ENCODE measurements around the gene TGFB1I1. TPM values are rescaled to one million over a fixed set of nuclear protein-coding genes. Genes with fewer than 3 reads are reported as not detected.
"Not testable (repeated sequence)": the region's sequence is repeated elsewhere in the genome, so short reads cannot be mapped to it uniquely, and the experiment has no call there.

Gene TGFB1I1
- total RNA-seq, 1 donor from 2014 or later, result 20.2 TPM

- no peak for DNase-seq
Measured at GRCh38 chr16:31517800-31518402, 45.9 kb downstream of the TGFB1I1 start.

DNA sequence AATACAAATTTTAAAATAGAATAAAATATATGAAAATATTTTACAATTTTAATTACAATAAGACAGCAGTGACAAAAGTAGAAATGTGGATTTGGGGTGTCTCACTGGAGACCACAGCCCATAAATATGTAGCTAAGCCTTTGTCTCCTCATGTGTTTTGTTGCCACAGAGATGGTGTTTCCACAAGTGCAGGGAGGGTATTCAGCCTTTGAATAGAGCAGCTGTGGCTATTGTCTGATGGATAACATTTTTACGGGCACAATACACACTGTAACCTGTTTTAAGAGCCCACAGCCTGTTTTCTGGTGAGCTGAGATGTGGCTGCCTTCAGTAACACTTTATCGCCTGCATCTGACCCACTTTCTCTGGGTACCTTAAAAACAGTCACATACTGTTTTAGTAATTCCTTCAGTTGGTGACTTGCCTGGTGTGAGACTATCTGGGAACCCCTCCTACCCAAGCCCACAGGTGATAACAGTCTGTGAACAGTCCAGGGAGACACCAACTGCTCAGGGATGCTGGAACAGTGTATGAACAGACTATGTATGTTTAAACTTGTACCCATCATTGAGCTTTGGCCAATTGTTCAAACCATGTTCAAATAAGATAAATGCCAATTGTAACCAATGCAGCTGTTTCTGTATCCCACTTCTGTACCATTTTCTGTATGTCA, 47.9 kb downstream of the TGFB1I1 start:
- DNase-seq, result no peak

GRCh38 chr16:31521368-31521767, 49.4 kb downstream of the TGFB1I1 start:
- DNase-seq, result no peak

DNA sequence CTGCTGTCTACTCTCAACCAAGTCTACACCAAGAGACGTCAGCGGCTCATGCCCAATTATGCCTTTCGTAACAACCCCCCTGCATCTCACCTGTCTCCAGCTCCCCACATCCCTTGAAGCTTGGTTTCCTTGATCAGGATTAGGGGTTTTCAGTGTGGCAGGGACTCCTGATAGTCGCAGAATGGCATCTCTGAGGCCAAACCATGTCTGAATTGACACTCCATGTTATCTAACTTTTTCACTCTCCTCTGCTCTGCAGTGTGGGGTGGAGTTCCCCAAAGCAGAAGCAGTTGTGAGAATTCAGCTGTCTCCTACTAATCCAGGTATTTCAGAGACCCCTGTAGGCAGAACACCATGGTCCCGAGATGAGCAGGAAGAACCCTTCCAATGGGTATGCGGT, 50.1 kb downstream of the TGFB1I1 start:
- DNase-seq, result no peak

DNA sequence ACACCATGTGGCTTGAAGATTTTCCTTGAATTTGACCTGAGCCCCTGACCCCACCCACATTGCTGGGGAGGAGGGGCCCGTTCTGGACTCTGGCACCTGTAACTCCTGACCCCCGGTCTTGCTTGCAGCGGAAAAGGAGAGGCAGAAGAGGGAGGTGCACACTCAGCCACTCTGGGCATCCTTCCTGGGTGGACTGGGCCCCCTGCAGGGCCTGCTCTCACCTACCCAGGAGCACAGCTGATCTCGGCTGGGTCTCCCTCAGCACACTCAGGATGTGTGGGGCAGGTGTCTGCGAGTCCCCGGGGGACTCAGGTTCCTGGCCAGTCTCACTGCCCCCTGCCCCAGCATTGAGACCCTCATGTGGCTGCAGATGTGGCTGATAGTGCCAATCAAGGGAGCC, 51.8 kb downstream of the TGFB1I1 start:
- DNase-seq, result not testable (repeated sequence)

DNA sequence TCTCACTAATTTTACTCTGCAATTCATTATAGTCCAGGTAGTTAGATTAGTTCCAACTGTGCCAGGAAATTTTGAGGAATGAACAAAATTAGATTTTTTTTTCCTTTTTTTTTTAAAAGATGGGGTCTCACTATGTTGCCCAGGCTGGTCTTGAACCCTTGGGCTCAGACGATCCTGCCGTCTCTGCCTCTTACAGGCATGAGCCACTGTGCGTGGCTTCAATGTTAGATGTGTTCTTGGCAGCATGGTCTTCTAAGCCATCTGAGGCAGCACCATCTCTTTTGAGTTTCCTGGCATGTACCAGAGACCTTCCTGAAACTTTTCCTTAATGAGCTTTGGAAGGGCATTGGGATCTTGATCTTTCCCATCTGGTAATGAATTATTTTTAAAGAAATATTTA, 53.2 kb downstream of the TGFB1I1 start:
- no peak for DNase-seq

Other genes with a start within 250 kb of the TGFB1I1 start
- gene ITGAM, start 212.2 kb upstream of the TGFB1I1 start, total RNA-seq, result 9.8 TPM
- 3.3 TPM for gene ITGAX, start 117.0 kb upstream of the TGFB1I1 start, total RNA-seq
- 0.10 TPM for gene ITGAD, start 78.8 kb upstream of the TGFB1I1 start, total RNA-seq
- gene COX6A2, start 43.8 kb upstream of the TGFB1I1 start, total RNA-seq, result 16.3 TPM
- 0.59 TPM for gene ZNF843, start 29.4 kb upstream of the TGFB1I1 start, total RNA-seq
- gene ARMC5, start 12.7 kb upstream of the TGFB1I1 start, total RNA-seq, result 3.6 TPM
- gene SLC5A2, start 11.0 kb downstream of the TGFB1I1 start, total RNA-seq, result 0.10 TPM
- gene RUSF1, start 36.2 kb downstream of the TGFB1I1 start, total RNA-seq, result 33.2 TPM
- gene AHSP, start 55.7 kb downstream of the TGFB1I1 start, total RNA-seq, result 111 TPM

Measured in skin of body (tissue), 2 donors.